HCT116 (cell line): Measurements from ENCODE around the gene CCM2. TPM values are rescaled to one million over a fixed set of nuclear protein-coding genes. Genes with fewer than 3 reads are reported as not detected.

ENCODE experiments used
- ATAC-seq: fragments of 200-7000 bp; cut with Tn5 transposase; 2 replicates; pipeline ENCODE4 v1.9.1; 2020; ENCODE audit warnings: mild to moderate bottlenecking, moderate library complexity
- BruUV-seq: library from RNA; stranded (reverse); fragments of 400-500 nt; replicated peaks from 2 replicates; lab custom pipeline; 2021; lab: Mats Ljungman, UMichigan
- CTCF ChIA-PET: fragments of 300-600 bp; sonication (Branson Sonifier 250); formaldehyde crosslinking; loops from one replicate; lab custom pipeline; 2021; ENCODE audit warnings: antibody characterized with exemption; lab: Charles Lee
- POLR2A ChIA-PET: fragments of 300-600, 350-600 bp; sonication (Branson Sonifier 250); formaldehyde crosslinking; loops from one replicate; lab custom pipeline; 2021; ENCODE audit warnings: antibody characterized with exemption; lab: Charles Lee
- RAD21 ChIA-PET, 2 experiments: fragments of 300-600 bp; sonication (Branson Sonifier 250); formaldehyde crosslinking; loops; one replicate each; lab custom pipeline; 2023; ENCODE audit warnings: low total read pairs in 2 of 2; ENCODE audit not compliant: uncharacterized antibody in 2 of 2, unreplicated experiment in 2 of 2, low non-redundant PET in 1 of 2; lab: Charles Lee
- DNase-seq: peaks from one replicate; pipeline ENCODE4 v3.0.0-alpha.2; 2010; ENCODE audit warnings: low read depth, low spot score
- H2AFZ ChIP-seq: fragments of 200-600 bp; shearing (Covaris generic), sonication (generic); 2 replicates; pipeline ENCODE4 v1.6.1; 2017; ENCODE audit warnings: low read depth, mixed run types, mixed read lengths, antibody characterized with exemption, low read length; ENCODE audit not compliant: poor library complexity, severe bottlenecking
- H3K27ac ChIP-seq: 2 replicates; pipeline ENCODE4 v1.5.1; 2012; ENCODE audit warnings: low read depth, low read length
- H3K27me3 ChIP-seq: fragments of 200-600 bp; sonication (generic); 2 replicates; pipeline ENCODE4 v1.6.1; 2016; ENCODE audit warnings: mixed run types, low read length, mixed read lengths; ENCODE audit not compliant: insufficient read depth
- H3K36me3 ChIP-seq, 2 experiments: fragments of 200-500 bp in 1 of 2; fragments of 200-600 bp in 1 of 2; sonication (Bioruptor generic) in 1 of 2; sonication (generic) in 1 of 2; 2 replicates each; pipeline versions ENCODE4 v1.5.1 to v1.6.1; 2014 to 2016; ENCODE audit warnings: low read length in 2 of 2, inconsistent platforms in 1 of 2, mixed read lengths in 1 of 2, mixed run types in 1 of 2; ENCODE audit not compliant: insufficient read depth in 2 of 2, control insufficient read depth in 1 of 2
- H3K4me1 ChIP-seq, 2 experiments: fragments of 200-600 bp in 1 of 2; sonication (generic) in 1 of 2; 2 replicates each; pipeline versions ENCODE4 v1.5.1 to v1.6.1; 2012 to 2017; ENCODE audit warnings: low read length in 2 of 2, inconsistent platforms in 1 of 2, mild to moderate bottlenecking in 1 of 2, mixed read lengths in 1 of 2, mixed run types in 1 of 2, moderate library complexity in 1 of 2; ENCODE audit not compliant: insufficient read depth in 2 of 2, control insufficient read depth in 1 of 2
- H3K4me2 ChIP-seq: fragments of 200-600 bp; sonication (generic); 2 replicates; pipeline ENCODE4 v1.6.1; 2017; ENCODE audit warnings: mixed run types, low read length, mixed read lengths
- H3K4me3 ChIP-seq, 2 experiments: fragments of 200-600 bp in 1 of 2; sonication (generic) in 1 of 2; replicated peaks in 1 of 2; 2 replicates each; pipeline ENCODE4 v1.5.1; 2011 to 2016; ENCODE audit warnings: low read length in 2 of 2, control low read depth in 1 of 2, low read depth in 1 of 2, mild to moderate bottlenecking in 1 of 2, mixed read lengths in 1 of 2, mixed run types in 1 of 2
- H3K79me2 ChIP-seq: fragments of 200-600 bp; sonication (generic); 2 replicates; pipeline ENCODE4 v1.6.1; 2017; ENCODE audit warnings: mild to moderate bottlenecking, mixed run types, low read length, moderate library complexity, mixed read lengths; ENCODE audit not compliant: insufficient read depth
- H3K9ac ChIP-seq: fragments of 200-600 bp; sonication (generic); 2 replicates; pipeline ENCODE4 v1.6.1; 2016; ENCODE audit warnings: low read length, mixed read lengths
- H3K9me2 ChIP-seq: fragments of 200-600 bp; sonication (generic), shearing (Covaris generic); 2 replicates; pipeline ENCODE4 v1.6.1; 2017; ENCODE audit warnings: mixed run types, mild to moderate bottlenecking, moderate library complexity; ENCODE audit not compliant: insufficient read depth
- H3K9me3 ChIP-seq, 2 experiments: fragments of 200-500 bp in 1 of 2; fragments of 200-600 bp in 1 of 2; sonication (Bioruptor generic) in 1 of 2; sonication (generic) in 1 of 2; 2 replicates each; pipeline ENCODE4 v1.6.1; 2014 to 2017; ENCODE audit warnings: low read length in 2 of 2, mixed read lengths in 2 of 2, inconsistent platforms in 1 of 2, low read depth in 1 of 2, mild to moderate bottlenecking in 1 of 2, mixed run types in 1 of 2, moderate library complexity in 1 of 2; ENCODE audit not compliant: control insufficient read depth in 1 of 2, insufficient read depth in 1 of 2
- H4K20me1 ChIP-seq: fragments of 200-600 bp; sonication (generic), shearing (Covaris generic); 2 replicates; pipeline ENCODE4 v1.6.1; 2017; ENCODE audit warnings: mixed run types, mild to moderate bottlenecking, moderate library complexity; ENCODE audit not compliant: insufficient read depth
- ATF3 ChIP-seq: IDR thresholded peaks from 2 replicates; pipeline ENCODE4 v1.6.1; 2012
- CBX3 ChIP-seq: IDR thresholded peaks from 2 replicates; pipeline ENCODE4 v1.6.1; 2012; ENCODE audit warnings: low read depth
- CEBPB ChIP-seq: IDR thresholded peaks from 2 replicates; pipeline ENCODE4 v1.6.1; 2012; ENCODE audit warnings: low read depth
- CTCF ChIP-seq, 3 experiments: fragments of 200-600 bp in 1 of 3; sonication (generic) in 1 of 3; IDR thresholded peaks in 2 of 3; conservative IDR thresholded peaks in 1 of 3; 2 replicates each; pipeline ENCODE4 v1.5.1; 2012 to 2017; ENCODE audit warnings: low read depth in 2 of 3, low read length in 2 of 3, antibody characterized with exemption in 1 of 3, borderline replicate concordance in 1 of 3, control low read depth in 1 of 3, mild to moderate bottlenecking in 1 of 3, mixed read lengths in 1 of 3, mixed run types in 1 of 3, moderate library complexity in 1 of 3; ENCODE audit not compliant: insufficient read depth in 1 of 3
- ELF1 ChIP-seq: IDR thresholded peaks from 2 replicates; pipeline ENCODE4 v1.6.1; 2012; ENCODE audit warnings: low read depth, borderline replicate concordance
- EZH2 ChIP-seq: fragments of 200-600 bp; sonication (generic); IDR thresholded peaks from 2 replicates; pipeline ENCODE4 v1.6.1; 2017; ENCODE audit warnings: antibody characterized with exemption, mixed run types
- EZH2phosphoT487 ChIP-seq: fragments of 200-600 bp; IDR thresholded peaks from 2 replicates; pipeline ENCODE4 v1.6.1; 2018; ENCODE audit warnings: antibody characterized with exemption, borderline replicate concordance
- JUND ChIP-seq: IDR thresholded peaks from 2 replicates; pipeline ENCODE4 v1.6.1; 2012
- MAX ChIP-seq: IDR thresholded peaks from 2 replicates; pipeline ENCODE4 v1.6.1; 2012
- POLR2A ChIP-seq: IDR thresholded peaks from 2 replicates; pipeline ENCODE4 v1.7.0; 2011; ENCODE audit warnings: borderline replicate concordance; ENCODE audit not compliant: insufficient read depth, insufficient read length; ENCODE audit errors: extremely low read depth
- POLR2AphosphoS5 ChIP-seq: IDR thresholded peaks from 2 replicates; pipeline ENCODE4 v1.6.1; 2011; ENCODE audit warnings: mild to moderate bottlenecking, low read depth, low read length, moderate library complexity
- RAD21 ChIP-seq: IDR thresholded peaks from 2 replicates; pipeline ENCODE4 v1.6.1; 2012; ENCODE audit warnings: low read depth, mild to moderate bottlenecking
- SIN3A ChIP-seq: IDR thresholded peaks from 2 replicates; pipeline ENCODE4 v1.6.1; 2012; ENCODE audit warnings: low read depth
- SP1 ChIP-seq: IDR thresholded peaks from 2 replicates; pipeline ENCODE4 v1.6.1; 2012; ENCODE audit warnings: low read depth
- SRF ChIP-seq: IDR thresholded peaks from 2 replicates; pipeline ENCODE4 v1.6.1; 2012; ENCODE audit warnings: low read depth
- TCF7L2 ChIP-seq: IDR thresholded peaks from 2 replicates; pipeline ENCODE4 v1.7.0; 2011; ENCODE audit warnings: borderline replicate concordance, inconsistent platforms; ENCODE audit not compliant: insufficient read depth, insufficient read length; ENCODE audit errors: extremely low read depth
- YY1 ChIP-seq: IDR thresholded peaks from 2 replicates; pipeline ENCODE4 v1.6.1; 2011; ENCODE audit warnings: low read length, low read depth, moderate library complexity, mild to moderate bottlenecking; ENCODE audit not compliant: insufficient replicate concordance; ENCODE audit errors: extremely low read depth
- ZBTB33 ChIP-seq: IDR thresholded peaks from 2 replicates; pipeline ENCODE4 v1.6.1; 2011; ENCODE audit warnings: mild to moderate bottlenecking, low read length, moderate library complexity; ENCODE audit not compliant: insufficient replicate concordance; ENCODE audit errors: extremely low read depth
- ZNF274 ChIP-seq: fragments of 200-500 bp; sonication (Bioruptor generic); IDR thresholded peaks from 2 replicates; pipeline ENCODE4 v1.6.1; 2014; ENCODE audit warnings: mild to moderate bottlenecking, low read depth, low read length, inconsistent platforms
- intact Hi-C: fragments of 100-400 bp; cut with micrococcal nuclease; formaldehyde crosslinking; loops from 2 replicates; pipeline ENCODE4 v1.10.0; 2022
- total RNA-seq: library from RNA; stranded (reverse); gene quantifications from one replicate; pipeline ENCODE4 v1.2.1, GENCODE V29; 2021; ENCODE audit not compliant: unreplicated experiment

Gene CCM2
- total RNA-seq, 1 experiment from 2014 or later, result 34.4 TPM

GRCh38 chr7:45101748-45102147 lies 101.7 kb downstream of the CCM2 start:
- Histone ChIP-seq H3K36me3 (peaks cover 59 to 68% of the 10 kb centered on the region in 2 experiments), H3K4me2 (no peak overlapping the region), H3K4me1 (no peaks in the 10 kb centered on the region), H3K4me3 (no peak overlapping the region), H3K27ac (no peak overlapping the region), H2AFZ (no peak overlapping the region), H4K20me1 (no peaks in the 10 kb centered on the region), H3K9me2 (no peaks in the 10 kb centered on the region), H3K27me3 (no peaks in the 10 kb centered on the region), H3K79me2 (peaks cover 41% of the 10 kb centered on the region), H3K9ac (no peak overlapping the region), H3K9me3 (no peaks in the 10 kb centered on the region)
- intact Hi-C loops, result no loop called here
- ChIA-PET RAD21 (no interaction called here), CTCF (no interaction called here), POLR2A (no interaction called here)
- DNase-seq, result no peak
- BruUV-seq, result no TSS peak
- ATAC-seq, result no peak
- TF ChIP-seq SIN3A, result no peak
- no peak for TF ChIP-seq POLR2A
- no peak for TF ChIP-seq CEBPB
- TF ChIP-seq JUND, result no peak
- TF ChIP-seq SRF, result no peak
- no peak for TF ChIP-seq CBX3
- no peak for TF ChIP-seq EZH2
- TF ChIP-seq ATF3, result no peak
- TF ChIP-seq CTCF (IDR thresholded peaks at IDR 0.05 in 2 of 3, conservative IDR thresholded peaks at IDR 0.05 in 1 of 3; ENCODE audit: borderline replicate concordance in 1 of 3, insufficient read depth in 1 of 3, low read depth in 2 of 3, low read length in 2 of 3), result no peak
- no peak for TF ChIP-seq RAD21
- TF ChIP-seq TCF7L2, result no peak
- TF ChIP-seq EZH2phosphoT487, result no peak
- no peak for TF ChIP-seq ZBTB33
- TF ChIP-seq SP1, result no peak
- TF ChIP-seq ELF1, result no peak
- TF ChIP-seq POLR2AphosphoS5, result no peak
- TF ChIP-seq MAX, result no peak
- TF ChIP-seq YY1, result no peak
- TF ChIP-seq ZNF274, result no peak
